SK-N-SH (cell line): ENCODE results near the gene SLC25A47. TPM values are rescaled to one million over a fixed set of nuclear protein-coding genes. Genes with fewer than 3 reads are reported as not detected.

Source experiments
- CTCF ChIA-PET: fragments of 300-600, 350-600 bp; formaldehyde crosslinking; extraction: SDS; loops from one replicate; lab custom pipeline; 2021; lab: Yijun Ruan, JAX
- POLR2A ChIA-PET: fragments of 350-600 bp; sonication (Branson Sonifier 250); formaldehyde crosslinking; extraction: SDS; loops from one replicate; lab custom pipeline; 2020; ENCODE audit warnings: antibody characterized with exemption, inconsistent platforms; lab: Yijun Ruan, JAX
- DNase-seq: peaks from one replicate; pipeline ENCODE4 v3.0.0; 2012
- H2AFZ ChIP-seq: fragments of 200-600 bp; sonication (generic); 2 replicates; pipeline ENCODE4 v1.8.1; 2016; ENCODE audit warnings: antibody characterized with exemption, mild to moderate bottlenecking, low read depth
- H3F3A ChIP-seq: fragments of 200-600 bp; sonication (generic); replicated peaks from 2 replicates; pipeline ENCODE3; 2016; ENCODE audit warnings: antibody characterized with exemption, mild to moderate bottlenecking; ENCODE audit not compliant: insufficient read depth
- H3K27ac ChIP-seq, 2 experiments: fragments of 200-500 bp in 1 of 2; fragments of 200-600 bp in 1 of 2; sonication (Bioruptor generic) in 1 of 2; sonication (generic), shearing (Covaris generic) in 1 of 2; 2 replicates each; pipeline versions ENCODE4 v1.5.1 to v1.6.1; 2014 to 2016; ENCODE audit warnings: low read depth in 2 of 2, inconsistent platforms in 1 of 2, low read length in 1 of 2, mild to moderate bottlenecking in 1 of 2, mixed read lengths in 1 of 2
- H3K27me3 ChIP-seq: fragments of 200-600 bp; sonication (generic), shearing (Covaris generic); 2 replicates; pipeline ENCODE4 v1.6.1; 2016; ENCODE audit warnings: mixed run types; ENCODE audit not compliant: insufficient read depth
- H3K36me3 ChIP-seq, 2 experiments: fragments of 200-500 bp in 1 of 2; fragments of 200-600 bp in 1 of 2; sonication (Bioruptor generic) in 1 of 2; sonication (generic) in 1 of 2; replicated peaks in 1 of 2; 2 replicates each; pipeline versions ENCODE3 to v1.5.1; 2014 to 2016; ENCODE audit warnings: low read length in 1 of 2, mild to moderate bottlenecking in 1 of 2; ENCODE audit not compliant: insufficient read depth in 2 of 2, control insufficient read depth in 1 of 2
- H3K4me1 ChIP-seq, 2 experiments: fragments of 200-500 bp in 1 of 2; fragments of 200-600 bp in 1 of 2; sonication (Bioruptor generic) in 1 of 2; sonication (generic), shearing (Covaris generic) in 1 of 2; 2 replicates each; pipeline versions ENCODE4 v1.5.1 to v1.6.1; 2014 to 2016; ENCODE audit warnings: low read depth in 1 of 2, low read length in 1 of 2, mixed run types in 1 of 2; ENCODE audit not compliant: insufficient read depth in 2 of 2, control insufficient read depth in 1 of 2
- H3K4me2 ChIP-seq: fragments of 200-600 bp; sonication (generic), shearing (Covaris generic); 2 replicates; pipeline ENCODE4 v1.6.1; 2017; ENCODE audit warnings: mixed run types
- H3K4me3 ChIP-seq, 2 experiments: fragments of 200-500 bp in 1 of 2; fragments of 200-600 bp in 1 of 2; sonication (Bioruptor generic) in 1 of 2; sonication (generic), shearing (Covaris generic) in 1 of 2; 2 replicates each; pipeline versions ENCODE4 v1.5.1 to v1.8.1; 2014 to 2016; ENCODE audit warnings: low read depth in 2 of 2, inconsistent platforms in 1 of 2, low read length in 1 of 2, mild to moderate bottlenecking in 1 of 2, mixed read lengths in 1 of 2, moderate library complexity in 1 of 2
- H3K79me2 ChIP-seq: fragments of 200-600 bp; sonication (generic); 2 replicates; pipeline ENCODE4 v1.8.1; 2017; ENCODE audit warnings: mild to moderate bottlenecking; ENCODE audit not compliant: insufficient read depth
- H3K9ac ChIP-seq: fragments of 200-600 bp; sonication (generic); 2 replicates; pipeline ENCODE4 v1.6.1; 2017; ENCODE audit warnings: mixed run types
- H3K9me2 ChIP-seq: fragments of 200-600 bp; sonication (generic); 2 replicates; pipeline ENCODE4 v1.6.1; 2017; ENCODE audit warnings: mixed run types
- H3K9me3 ChIP-seq: fragments of 200-600 bp; sonication (generic); 2 replicates; pipeline ENCODE4 v1.6.1; 2017; ENCODE audit warnings: mixed run types, mild to moderate bottlenecking, moderate library complexity
- H4K20me1 ChIP-seq: fragments of 200-600 bp; sonication (generic); 2 replicates; pipeline ENCODE4 v1.6.1; 2017; ENCODE audit warnings: mild to moderate bottlenecking, mixed run types; ENCODE audit not compliant: insufficient read depth
- EP300 ChIP-seq, 2 experiments: IDR thresholded peaks; 2 replicates each; pipeline versions ENCODE4 v1.4.0 to v1.6.1; 2012; ENCODE audit warnings: borderline replicate concordance in 1 of 2, low read depth in 1 of 2, low read length in 1 of 2
- FOXJ3 ChIP-seq: sonication (generic); formaldehyde crosslinking; IDR thresholded peaks from 2 replicates; pipeline ENCODE4 v1.5.1; 2020; ENCODE audit warnings: mild to moderate bottlenecking, missing genetic modification reagents
- FOXM1 ChIP-seq: IDR thresholded peaks from 2 replicates; pipeline ENCODE4 v1.4.0; 2012; ENCODE audit warnings: low read depth, mild to moderate bottlenecking
- GABPA ChIP-seq: IDR thresholded peaks from 2 replicates; pipeline ENCODE4 v1.4.0; 2012; ENCODE audit warnings: low read depth, mild to moderate bottlenecking
- GATA2 ChIP-seq: sonication (generic); formaldehyde crosslinking; IDR thresholded peaks from 2 replicates; pipeline ENCODE4 v1.5.0; 2020; ENCODE audit warnings: mild to moderate bottlenecking, missing genetic modification reagents
- JUND ChIP-seq: IDR thresholded peaks from 2 replicates; pipeline ENCODE4 v1.4.0; 2012
- MEF2A ChIP-seq: IDR thresholded peaks from 2 replicates; pipeline ENCODE4 v1.4.0; 2012; ENCODE audit warnings: low read depth, borderline replicate concordance
- NRF1 ChIP-seq: IDR thresholded peaks from 2 replicates; pipeline ENCODE4 v1.6.1; 2012; ENCODE audit warnings: low read depth, mild to moderate bottlenecking, low read length
- RAD21 ChIP-seq: IDR thresholded peaks from 2 replicates; pipeline ENCODE4 v1.6.1; 2012; ENCODE audit warnings: mild to moderate bottlenecking, low read length
- RCOR1 ChIP-seq: fragments of 150-350 bp; IDR thresholded peaks from 2 replicates; pipeline ENCODE4 v1.6.1; 2017; ENCODE audit warnings: antibody characterized with exemption, low read length
- RFX5 ChIP-seq: IDR thresholded peaks from 2 replicates; pipeline ENCODE4 v1.6.1; 2012; ENCODE audit warnings: mild to moderate bottlenecking, improper control_type of control experiment, low read length
- SMC3 ChIP-seq: IDR thresholded peaks from 2 replicates; pipeline ENCODE4 v1.6.1; 2012; ENCODE audit warnings: low read depth, low read length, improper control_type of control experiment
- TAF1 ChIP-seq: IDR thresholded peaks from 2 replicates; pipeline ENCODE4 v1.6.1; 2012; ENCODE audit warnings: low read depth, mild to moderate bottlenecking, low read length, moderate library complexity, borderline replicate concordance
- TCF12 ChIP-seq: IDR thresholded peaks from 2 replicates; pipeline ENCODE4 v1.4.0; 2012
- YY1 ChIP-seq: IDR thresholded peaks from 2 replicates; pipeline ENCODE4 v1.4.0; 2012; ENCODE audit warnings: low read depth, mild to moderate bottlenecking
- WGBS: methylation state at CpG from one replicate; pipeline ENCODE4 v1.1.6; 2017; ENCODE audit warnings: low lambda C conversion rate; 5-methylcytosine and 5-hydroxymethylcytosine counted together
- polyA plus RNA-seq, 3 experiments: library from polyadenylated mRNA; depleted of rRNA; stranded (reverse); fragments of >200 nt; gene quantifications; 2 replicates each; pipeline ENCODE4 v1.2.3, GENCODE V29; 2012
- TF ChIP-seq, protein P1 (sequence below): fragments of 150-350 bp; IDR thresholded peaks from 2 replicates; pipeline ENCODE4 v1.6.1; 2017; ENCODE audit warnings: antibody characterized with exemption, low read length, low read depth, borderline replicate concordance
- TF ChIP-seq, protein P2 (sequence below): fragments of 150-350 bp; IDR thresholded peaks from 2 replicates; pipeline ENCODE4 v1.6.1; 2016; ENCODE audit warnings: mild to moderate bottlenecking, low read depth, low read length
- TF ChIP-seq, protein P3 (sequence below): IDR thresholded peaks from 2 replicates; pipeline ENCODE4 v1.4.0; 2012; ENCODE audit warnings: low read depth, borderline replicate concordance
- TF ChIP-seq, protein P4 (sequence below): IDR thresholded peaks from 2 replicates; pipeline ENCODE4 v1.6.1; 2012; ENCODE audit warnings: mild to moderate bottlenecking, low read depth, low read length, moderate library complexity

Gene SLC25A47
- polyA plus RNA-seq, 1 of the 3 experiments (the other 2 are of a cell fraction): not detected

DNA sequence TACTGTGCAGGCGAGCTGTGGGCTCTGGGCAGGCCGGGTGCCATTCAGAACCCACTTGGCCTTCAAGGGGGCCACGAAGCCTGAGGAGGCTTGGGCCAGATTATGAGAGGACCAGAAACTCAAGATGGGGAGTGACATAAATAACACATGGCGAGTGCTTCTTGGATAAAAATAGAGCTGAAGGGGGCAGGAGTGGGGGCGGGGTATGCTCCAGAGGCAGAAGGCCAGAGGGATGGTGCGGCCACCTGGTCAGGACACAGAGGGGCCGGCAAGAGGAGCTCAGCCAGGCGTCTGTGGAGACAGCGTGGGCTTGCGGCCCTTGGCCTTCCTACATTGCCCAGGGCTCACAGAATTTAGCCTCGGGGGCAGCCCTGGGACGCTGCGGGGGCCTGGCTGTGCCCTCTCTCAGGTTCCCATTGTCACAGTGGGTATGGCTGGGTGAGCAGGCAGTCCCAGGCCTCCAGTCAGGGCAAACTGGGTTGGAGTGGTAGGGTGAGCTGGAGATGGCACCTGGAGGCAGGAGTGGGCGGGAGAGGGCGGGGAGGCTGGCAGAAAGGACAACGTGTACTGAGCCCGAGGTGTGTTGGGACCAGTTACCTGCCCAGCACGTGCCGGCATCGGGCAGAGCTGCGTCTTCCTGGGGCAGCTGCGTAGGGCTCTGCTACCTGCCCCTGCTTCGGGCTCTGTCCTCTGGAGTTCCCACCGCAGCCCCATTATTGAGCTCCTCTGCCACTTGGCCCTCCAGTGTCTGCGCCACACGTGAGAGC is 9.5 kb upstream of the SLC25A47 start:
- no peak overlapping the region for H3K4me2 ChIP-seq
- no peak overlapping the region for H3K27ac ChIP-seq
- no peaks in the 10 kb centered on the region for H3K9me3 ChIP-seq
- TF ChIP-seq FOXJ3 (CRISPR knock-in tag) (no peak), RCOR1 (no peak), RAD21 (no peak), JUND (no peak), GABPA (no peak), YY1 (no peak), RFX5 (no peak)
- TF ChIP-seq, protein P1, sequence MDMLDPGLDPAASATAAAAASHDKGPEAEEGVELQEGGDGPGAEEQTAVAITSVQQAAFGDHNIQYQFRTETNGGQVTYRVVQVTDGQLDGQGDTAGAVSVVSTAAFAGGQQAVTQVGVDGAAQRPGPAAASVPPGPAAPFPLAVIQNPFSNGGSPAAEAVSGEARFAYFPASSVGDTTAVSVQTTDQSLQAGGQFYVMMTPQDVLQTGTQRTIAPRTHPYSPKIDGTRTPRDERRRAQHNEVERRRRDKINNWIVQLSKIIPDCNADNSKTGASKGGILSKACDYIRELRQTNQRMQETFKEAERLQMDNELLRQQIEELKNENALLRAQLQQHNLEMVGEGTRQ: no peak
- no peaks in the 10 kb centered on the region for H3K79me2 ChIP-seq
- DNase-seq: no peak
- ChIA-PET POLR2A (no interaction called here), CTCF (interaction anchor here (0.8 to 2.0 kb wide), 3 partner anchors 11 to 71 kb away, joined by 4 to 8 read pairs (median 5); no protein-coding TSS in a partner anchor)
- no peak overlapping the region for H3K9ac ChIP-seq
- H3K4me3 ChIP-seq: no peak overlapping the region
- H3K36me3 ChIP-seq: no peaks in the 10 kb centered on the region
- H3K9me2 ChIP-seq: no peaks in the 10 kb centered on the region
- H3K27me3 ChIP-seq: no peaks in the 10 kb centered on the region
- peaks cover 0 to 13% of the 10 kb centered on the region in 2 experiments; a peak in 1 of 4 replicates for H3K4me1 ChIP-seq
- no peaks in the 10 kb centered on the region for H4K20me1 ChIP-seq
- H3F3A ChIP-seq: no peaks in the 10 kb centered on the region
- no peak overlapping the region for H2AFZ ChIP-seq
- WGBS: 96% methylated on average over 23 of the region's 26 CpGs

DNA sequence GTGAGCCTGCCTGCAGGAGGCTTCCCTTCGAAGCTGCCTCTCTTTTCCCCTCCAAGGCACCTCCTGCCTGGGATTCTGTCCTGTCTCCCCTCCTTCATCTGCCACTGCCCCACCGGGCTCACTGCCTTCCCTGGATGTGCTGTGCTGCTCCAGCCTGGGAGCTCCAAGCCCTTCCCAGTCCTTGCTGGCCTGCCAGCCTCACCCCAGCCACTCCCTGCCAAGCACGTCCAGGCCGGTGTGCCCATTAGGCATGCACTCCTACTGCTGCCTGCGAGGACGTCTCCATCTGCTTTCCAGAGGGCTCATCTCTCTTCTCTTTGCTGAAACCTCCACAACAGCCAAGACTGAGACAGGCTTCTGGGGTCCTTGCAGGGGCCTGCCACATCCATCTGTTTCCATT is 8.4 kb upstream of the SLC25A47 start:
- POLR2A ChIA-PET: no interaction called here
- Histone ChIP-seq H3K9ac (no peak overlapping the region), H3K4me3 (no peak overlapping the region), H2AFZ (no peak overlapping the region), H3K79me2 (no peaks in the 10 kb centered on the region), H4K20me1 (no peaks in the 10 kb centered on the region), H3K9me3 (no peaks in the 10 kb centered on the region), H3F3A (no peaks in the 10 kb centered on the region), H3K27me3 (no peaks in the 10 kb centered on the region), H3K9me2 (no peaks in the 10 kb centered on the region), H3K4me2 (no peak overlapping the region), H3K4me1 (peaks cover 0 to 13% of the 10 kb centered on the region in 2 experiments; a peak in 1 of 4 replicates), H3K36me3 (no peaks in the 10 kb centered on the region), H3K27ac (no peak overlapping the region)
- CTCF ChIA-PET: no interaction called here
- 96% methylated on average over 5 of the region's 6 CpGs for WGBS
- no peak for DNase-seq
- TF ChIP-seq TAF1 (no peak), TCF12 (no peak), FOXJ3 (CRISPR knock-in tag) (no peak), GATA2 (no peak), YY1 (no peak), RAD21 (no peak), MEF2A (no peak), RCOR1 (no peak), NRF1 (no peak), SMC3 (no peak), FOXM1 (no peak), EP300 (IDR thresholded peaks at IDR 0.05; ENCODE audit: borderline replicate concordance in 1 of 2, low read depth in 1 of 2, low read length in 1 of 2) (no peak)
- TF ChIP-seq, protein P2, sequence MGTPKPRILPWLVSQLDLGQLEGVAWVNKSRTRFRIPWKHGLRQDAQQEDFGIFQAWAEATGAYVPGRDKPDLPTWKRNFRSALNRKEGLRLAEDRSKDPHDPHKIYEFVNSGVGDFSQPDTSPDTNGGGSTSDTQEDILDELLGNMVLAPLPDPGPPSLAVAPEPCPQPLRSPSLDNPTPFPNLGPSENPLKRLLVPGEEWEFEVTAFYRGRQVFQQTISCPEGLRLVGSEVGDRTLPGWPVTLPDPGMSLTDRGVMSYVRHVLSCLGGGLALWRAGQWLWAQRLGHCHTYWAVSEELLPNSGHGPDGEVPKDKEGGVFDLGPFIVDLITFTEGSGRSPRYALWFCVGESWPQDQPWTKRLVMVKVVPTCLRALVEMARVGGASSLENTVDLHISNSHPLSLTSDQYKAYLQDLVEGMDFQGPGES: no peak
- TF ChIP-seq, protein P3, sequence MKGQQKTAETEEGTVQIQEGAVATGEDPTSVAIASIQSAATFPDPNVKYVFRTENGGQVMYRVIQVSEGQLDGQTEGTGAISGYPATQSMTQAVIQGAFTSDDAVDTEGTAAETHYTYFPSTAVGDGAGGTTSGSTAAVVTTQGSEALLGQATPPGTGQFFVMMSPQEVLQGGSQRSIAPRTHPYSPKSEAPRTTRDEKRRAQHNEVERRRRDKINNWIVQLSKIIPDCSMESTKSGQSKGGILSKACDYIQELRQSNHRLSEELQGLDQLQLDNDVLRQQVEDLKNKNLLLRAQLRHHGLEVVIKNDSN: no peak
- TF ChIP-seq, protein P4, sequence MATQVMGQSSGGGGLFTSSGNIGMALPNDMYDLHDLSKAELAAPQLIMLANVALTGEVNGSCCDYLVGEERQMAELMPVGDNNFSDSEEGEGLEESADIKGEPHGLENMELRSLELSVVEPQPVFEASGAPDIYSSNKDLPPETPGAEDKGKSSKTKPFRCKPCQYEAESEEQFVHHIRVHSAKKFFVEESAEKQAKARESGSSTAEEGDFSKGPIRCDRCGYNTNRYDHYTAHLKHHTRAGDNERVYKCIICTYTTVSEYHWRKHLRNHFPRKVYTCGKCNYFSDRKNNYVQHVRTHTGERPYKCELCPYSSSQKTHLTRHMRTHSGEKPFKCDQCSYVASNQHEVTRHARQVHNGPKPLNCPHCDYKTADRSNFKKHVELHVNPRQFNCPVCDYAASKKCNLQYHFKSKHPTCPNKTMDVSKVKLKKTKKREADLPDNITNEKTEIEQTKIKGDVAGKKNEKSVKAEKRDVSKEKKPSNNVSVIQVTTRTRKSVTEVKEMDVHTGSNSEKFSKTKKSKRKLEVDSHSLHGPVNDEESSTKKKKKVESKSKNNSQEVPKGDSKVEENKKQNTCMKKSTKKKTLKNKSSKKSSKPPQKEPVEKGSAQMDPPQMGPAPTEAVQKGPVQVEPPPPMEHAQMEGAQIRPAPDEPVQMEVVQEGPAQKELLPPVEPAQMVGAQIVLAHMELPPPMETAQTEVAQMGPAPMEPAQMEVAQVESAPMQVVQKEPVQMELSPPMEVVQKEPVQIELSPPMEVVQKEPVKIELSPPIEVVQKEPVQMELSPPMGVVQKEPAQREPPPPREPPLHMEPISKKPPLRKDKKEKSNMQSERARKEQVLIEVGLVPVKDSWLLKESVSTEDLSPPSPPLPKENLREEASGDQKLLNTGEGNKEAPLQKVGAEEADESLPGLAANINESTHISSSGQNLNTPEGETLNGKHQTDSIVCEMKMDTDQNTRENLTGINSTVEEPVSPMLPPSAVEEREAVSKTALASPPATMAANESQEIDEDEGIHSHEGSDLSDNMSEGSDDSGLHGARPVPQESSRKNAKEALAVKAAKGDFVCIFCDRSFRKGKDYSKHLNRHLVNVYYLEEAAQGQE: no peak
